ENCODE measurements around the gene CBY2.
"Not testable (repeated sequence)": the region's sequence is repeated elsewhere in the genome, so short reads cannot be mapped to it uniquely, and the experiment has no call there.

The CBY2 gene

GRCh38 chr13:45750566-45750965, 48.4 kb downstream of the CBY2 start:
- DNase-seq = no peak

- DNase-seq = no peak
Observed at GRCh38 chr13:45751885-45752284, 49.8 kb downstream of the CBY2 start.

GRCh38 chr13:45752510-45752909, 50.4 kb downstream of the CBY2 start:
- no peak for DNase-seq

- not testable (repeated sequence) for DNase-seq
Observed at GRCh38 chr13:45756498-45756897, 54.4 kb downstream of the CBY2 start.

GRCh38 chr13:45757589-45757988, 55.5 kb downstream of the CBY2 start:
- DNase-seq = not testable (repeated sequence)

- DNase-seq = no peak
Observed at GRCh38 chr13:45763419-45763818, 61.3 kb downstream of the CBY2 start.

All from activated CD4-positive, alpha-beta T cell treated with anti-CD3 and anti-CD28 coated beads, Interleukin-2, Interleukin-6, amounts not matched to agents 100 ng/mL and 50 ng/mL, durations not matched to agents 16 hours and 8 hours (primary cell).